ENCODE measurements around the gene STRN4.

STRN4 gene

DNA sequence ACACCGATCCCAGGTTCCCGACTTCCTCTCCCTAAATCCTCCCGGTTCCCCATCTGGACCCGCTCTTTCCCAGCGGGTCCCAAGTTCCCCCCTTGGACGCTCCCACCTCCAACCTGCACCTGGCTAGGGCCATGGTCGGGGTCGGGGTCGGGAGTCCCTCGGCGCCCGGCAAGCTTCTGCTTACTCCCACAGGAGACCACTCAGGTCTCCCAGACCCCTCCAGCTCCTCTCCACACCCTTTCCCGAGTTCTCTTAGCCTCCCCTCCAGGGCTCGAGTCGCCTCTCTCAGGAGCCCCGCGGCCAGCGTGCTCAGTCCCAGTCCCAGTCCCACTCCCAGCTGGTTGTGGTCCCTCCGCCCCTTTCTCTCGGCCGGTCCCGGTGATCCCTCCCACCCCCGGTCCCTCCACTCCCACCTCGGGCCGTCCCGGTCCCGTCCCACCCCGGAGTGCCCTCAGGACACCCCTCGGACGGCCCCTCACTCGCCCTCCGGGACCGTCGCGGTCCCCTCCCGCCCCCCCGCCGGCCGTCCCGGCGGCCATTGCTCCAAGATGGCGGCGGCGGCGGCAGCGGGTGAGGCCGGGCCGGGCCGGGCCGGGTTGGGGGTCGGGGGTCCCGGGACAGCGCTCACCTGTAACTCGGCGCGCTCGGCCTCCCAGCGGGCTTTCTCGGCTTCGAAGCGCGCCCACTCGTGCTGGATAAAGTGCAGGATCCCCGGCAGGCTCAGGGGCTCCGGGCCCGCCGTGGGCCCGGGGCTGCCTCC is 549 bp downstream of the STRN4 start, which contains the start of gene FKRP:
Gene FKRP, plus strand, starts transcription at position 537 of the 760 bp plus-strand sequence. CDS start 9,394 bp downstream, outside the sequence.
- in situ Hi-C loops (cut with MboI; ENCODE audit: low sequenced_read_pairs) = no loop called here

DNA sequence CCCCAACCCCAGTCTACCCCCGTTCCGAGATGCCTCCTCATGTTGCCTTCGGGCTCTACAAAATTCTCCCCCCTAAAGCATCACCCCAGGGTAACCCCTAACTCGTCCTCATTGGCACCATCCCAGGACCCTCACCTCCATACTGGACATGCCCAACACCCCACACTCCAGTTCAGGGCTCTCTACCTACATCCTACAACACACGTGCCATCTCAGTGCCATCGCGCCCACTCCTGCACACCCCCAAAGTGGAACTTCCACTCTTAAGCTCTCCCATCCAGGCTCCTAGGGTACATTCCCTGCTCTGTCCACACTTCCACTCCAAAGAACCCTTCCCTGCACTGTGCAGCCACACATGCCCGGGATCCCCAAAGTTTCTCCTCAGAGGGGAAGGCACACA is 1.2 kb downstream of the STRN4 start:
- in situ Hi-C loops (cut with MboI; ENCODE audit: low sequenced_read_pairs) = no loop called here

DNA sequence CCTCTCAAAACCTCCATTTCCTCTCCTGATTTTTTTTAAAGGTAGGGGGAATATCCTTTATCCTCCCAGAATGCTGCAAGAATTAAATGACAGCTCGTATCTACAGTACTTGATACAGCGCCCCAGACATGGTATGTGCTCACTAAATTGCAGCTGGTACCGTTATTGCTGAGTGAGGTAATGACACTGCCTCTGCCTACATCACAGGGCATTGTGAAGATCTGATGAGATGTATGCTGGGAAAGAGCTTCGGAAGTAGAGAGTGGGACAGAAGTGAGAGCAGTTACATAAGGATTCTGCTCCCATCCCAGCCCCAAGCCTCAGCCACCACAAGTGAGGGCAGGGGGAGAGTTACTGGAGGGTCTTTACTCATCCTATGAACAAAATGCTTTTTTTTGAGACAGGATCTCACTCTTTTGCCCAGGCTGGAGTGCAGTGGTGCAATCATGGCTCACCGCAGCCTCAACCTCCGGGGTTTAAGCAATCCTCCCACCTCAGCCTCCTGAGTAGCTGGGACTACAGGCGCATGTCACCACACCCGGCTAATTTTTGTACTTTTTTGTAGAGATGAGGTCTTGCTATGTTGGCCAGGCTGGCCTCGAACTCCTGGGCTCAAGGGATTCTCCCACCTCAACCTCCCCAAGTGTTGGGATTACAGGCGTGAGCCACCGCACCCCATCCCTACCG is 2.1 kb downstream of the STRN4 start:
- in situ Hi-C loops (cut with MboI; ENCODE audit: low sequenced_read_pairs) = no loop called here

DNA sequence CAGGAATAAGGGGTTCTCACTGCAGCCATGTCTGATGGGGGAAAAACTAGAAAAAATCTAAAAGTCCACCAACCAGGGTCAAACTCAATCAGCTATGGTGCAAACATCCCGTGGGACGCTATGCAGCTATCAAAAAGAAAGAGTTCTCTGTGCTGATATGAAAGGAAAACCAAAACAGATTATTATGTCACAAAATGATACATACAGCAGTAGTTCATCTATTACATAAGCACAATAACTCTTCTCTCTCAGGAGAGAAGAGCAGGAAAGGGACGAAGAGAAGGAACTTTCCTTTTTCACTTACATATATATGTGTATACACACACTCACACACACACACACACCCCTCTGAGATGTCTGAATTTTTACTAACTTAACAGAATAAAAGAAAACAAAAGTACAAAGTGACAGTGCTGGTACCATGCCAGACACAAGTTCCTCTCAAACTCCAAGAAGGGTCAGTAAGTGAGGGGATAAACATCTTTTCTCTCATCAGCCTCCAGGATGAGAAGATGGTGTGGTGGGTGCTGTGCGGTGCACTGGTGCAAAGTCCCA is 3.2 kb downstream of the STRN4 start:
- in situ Hi-C loops (cut with MboI; ENCODE audit: low sequenced_read_pairs) = no loop called here

DNA sequence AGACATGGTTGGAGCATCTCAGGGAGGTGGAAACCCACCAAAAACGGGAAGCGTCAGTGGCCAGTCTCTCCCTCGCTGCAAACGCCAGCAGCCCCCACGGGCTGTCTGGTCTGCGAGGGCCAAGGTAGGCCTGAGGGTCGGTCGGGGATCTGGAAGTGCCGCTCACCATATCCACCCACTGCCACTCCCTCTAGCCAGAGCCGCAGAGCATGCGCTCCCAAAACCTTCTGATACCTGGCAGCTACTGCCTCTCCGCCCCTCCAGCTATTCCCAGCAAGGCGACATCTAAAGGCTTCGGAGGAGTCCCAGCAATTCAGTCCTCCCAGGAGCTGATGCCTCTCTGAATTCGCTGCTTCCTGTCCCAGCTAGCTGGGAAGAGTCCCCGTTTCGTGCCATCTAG is 4.8 kb downstream of the STRN4 start:
- in situ Hi-C loops (cut with MboI; ENCODE audit: low sequenced_read_pairs) = no loop called here

DNA sequence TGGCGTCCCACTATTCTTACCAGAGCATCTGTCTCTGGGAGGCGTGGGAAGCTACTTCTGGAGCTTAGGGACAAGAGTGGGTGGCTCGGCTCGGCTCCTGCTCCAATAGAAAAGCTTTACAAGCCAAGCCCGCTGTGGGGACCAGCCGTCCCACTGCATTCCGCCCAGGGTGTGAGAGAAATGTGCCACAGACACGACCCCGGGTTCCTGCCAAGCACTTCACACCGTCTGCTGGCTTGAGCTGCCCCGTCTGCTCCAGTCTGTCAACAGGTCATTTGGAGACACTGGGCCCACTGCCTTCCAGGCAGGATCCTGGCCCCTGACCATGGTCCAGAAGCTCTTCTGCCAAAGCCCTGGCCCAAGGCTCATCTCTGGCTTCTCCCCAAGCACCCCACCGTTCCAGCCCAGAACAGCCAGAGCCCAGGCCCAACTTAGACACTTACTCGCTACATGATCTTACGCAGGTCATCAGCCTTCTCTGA is 6.9 kb downstream of the STRN4 start:
- in situ Hi-C loops (cut with MboI; ENCODE audit: low sequenced_read_pairs) = no loop called here

DNA sequence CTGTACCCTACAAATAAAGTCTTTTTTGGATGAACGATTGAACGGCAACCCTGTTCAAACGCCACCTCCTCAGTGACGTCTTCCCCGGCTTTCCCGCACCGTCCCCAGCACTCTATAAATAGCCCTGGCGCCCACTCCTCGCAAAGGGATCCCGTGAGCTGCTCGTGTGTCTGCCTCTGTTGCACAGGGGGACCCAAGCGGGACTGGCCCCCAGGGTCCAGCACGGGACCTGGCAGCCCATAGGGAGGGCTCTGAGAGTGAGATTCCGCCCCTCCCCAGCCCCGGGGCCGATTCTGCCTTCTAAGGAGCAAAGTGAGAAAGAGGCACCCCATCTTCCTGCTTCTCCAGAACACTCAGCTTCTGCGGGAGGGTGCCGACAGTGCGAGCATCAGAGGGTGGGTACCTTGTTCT is 8.5 kb downstream of the STRN4 start:
- in situ Hi-C loops (cut with MboI; ENCODE audit: low sequenced_read_pairs) = no loop called here

DNA sequence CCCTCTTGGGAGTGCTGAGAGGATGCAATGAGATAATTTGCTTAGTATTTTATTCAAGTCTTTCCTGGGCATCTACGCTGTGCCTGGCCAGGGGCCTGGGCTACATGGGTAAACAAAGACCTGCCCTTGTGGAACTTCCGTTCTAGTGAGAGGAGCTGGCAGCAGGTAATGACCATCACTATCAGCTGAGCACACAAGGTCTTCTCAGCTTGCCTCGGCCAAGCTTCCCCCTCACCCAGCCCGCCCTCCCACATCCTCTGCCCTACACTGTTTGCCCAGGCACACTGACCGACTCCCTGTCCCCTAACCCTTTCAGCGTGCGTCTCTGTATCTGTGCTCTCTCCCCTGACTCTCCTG is 9.0 kb downstream of the STRN4 start:
- in situ Hi-C loops (cut with MboI; ENCODE audit: low sequenced_read_pairs) = no loop called here

DNA sequence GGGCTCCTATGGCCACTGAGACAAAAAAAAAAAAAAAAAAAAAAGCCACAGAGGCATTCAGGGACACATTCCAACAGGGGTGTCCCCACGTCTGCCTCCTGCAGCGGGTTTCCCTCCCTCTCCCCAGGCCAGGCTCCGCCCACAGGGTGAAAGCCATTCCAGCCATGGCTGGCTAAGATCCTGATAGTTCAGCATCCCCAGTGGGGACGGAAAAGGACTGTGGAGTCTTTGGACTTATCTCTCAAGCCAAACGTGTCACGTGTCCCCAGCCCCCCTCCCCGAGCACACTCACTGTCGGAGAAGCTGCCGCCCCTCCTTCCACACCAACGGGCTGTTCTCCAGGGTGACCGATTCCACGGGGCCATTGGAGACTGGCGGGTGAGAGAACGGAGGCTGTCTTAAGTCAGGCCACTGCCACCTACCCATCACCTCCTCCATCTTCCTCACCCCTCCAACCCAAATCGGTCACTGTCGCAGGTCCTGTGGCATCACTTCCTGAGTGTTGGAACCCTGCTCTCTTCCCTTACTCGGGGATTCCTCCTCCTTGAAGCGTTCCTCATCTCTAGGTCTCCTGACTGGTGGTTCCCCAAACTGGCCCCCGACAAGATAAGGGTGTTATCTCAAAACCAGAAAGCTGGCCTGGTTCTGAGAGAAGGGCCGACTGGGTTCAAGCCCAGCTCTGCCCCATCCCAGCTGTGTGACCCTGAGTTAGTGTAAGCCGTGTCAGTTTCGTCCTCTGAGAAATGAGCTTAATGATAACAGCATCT is 9.5 kb downstream of the STRN4 start:
- in situ Hi-C loops (cut with MboI; ENCODE audit: low sequenced_read_pairs) = no loop called here

DNA sequence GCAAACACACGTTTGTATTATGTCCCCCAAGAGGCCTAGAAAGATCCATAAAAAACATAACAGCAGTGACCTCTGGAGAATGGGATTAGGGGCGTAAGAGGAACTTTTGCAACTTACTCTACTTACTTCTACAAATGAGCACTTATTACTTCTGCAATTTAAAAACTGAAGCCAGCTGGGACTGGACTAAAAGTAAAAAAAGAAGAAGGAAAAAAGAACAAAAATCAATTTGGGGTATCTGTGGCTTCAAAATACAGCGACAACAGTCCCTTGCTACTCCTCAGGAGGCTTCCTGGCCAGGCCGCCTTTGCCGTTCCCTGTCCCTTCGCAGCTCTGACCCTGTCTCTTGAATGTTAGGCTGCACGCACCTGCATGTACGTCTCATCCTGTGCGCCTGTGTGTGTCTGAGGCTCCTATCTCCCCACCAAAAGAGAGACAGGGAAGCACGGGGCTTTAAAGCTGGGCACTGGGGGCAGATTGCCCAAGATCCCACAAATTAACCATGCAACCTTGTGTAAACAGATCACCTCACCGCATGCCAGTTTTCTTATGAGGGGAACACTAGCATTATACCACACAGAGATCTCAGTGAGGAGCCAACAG is 12.5 kb downstream of the STRN4 start:
- in situ Hi-C loops (cut with MboI; ENCODE audit: low sequenced_read_pairs) = no loop called here

DNA sequence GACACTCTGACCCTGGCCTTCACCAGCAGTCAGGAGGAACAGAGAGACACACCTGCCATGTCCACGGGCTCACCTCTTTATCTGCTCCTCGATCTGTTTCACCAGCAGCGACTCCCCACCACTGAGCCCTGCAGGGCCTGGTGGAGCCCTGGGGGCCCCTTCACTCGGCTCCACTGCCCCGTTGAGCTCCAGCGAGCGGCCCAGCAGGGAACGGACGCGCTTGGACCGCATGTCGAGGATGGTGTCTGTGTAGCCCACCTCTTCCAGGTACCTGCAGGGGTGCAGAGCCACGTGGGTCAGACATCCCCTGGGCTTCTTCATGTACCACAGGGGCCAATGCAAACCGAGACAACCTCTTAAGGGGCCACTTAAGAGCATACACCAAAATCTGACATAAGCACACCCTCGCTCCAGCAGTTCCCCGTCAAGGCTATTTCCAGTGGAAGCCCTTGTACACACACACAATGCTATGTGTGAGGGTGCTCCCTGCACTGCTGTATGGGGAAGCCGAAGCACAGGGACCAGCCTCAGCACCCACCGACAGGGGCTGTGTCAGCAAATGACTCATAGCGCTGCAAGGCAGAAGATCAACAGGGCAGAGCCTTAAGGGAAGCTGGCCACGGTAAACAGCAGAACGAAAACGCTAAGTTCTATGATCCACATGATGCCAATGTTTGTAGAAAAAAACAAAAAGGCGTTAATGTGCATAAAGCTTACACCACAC is 13.1 kb downstream of the STRN4 start:
- in situ Hi-C loops (cut with MboI; ENCODE audit: low sequenced_read_pairs) = no loop called here

DNA sequence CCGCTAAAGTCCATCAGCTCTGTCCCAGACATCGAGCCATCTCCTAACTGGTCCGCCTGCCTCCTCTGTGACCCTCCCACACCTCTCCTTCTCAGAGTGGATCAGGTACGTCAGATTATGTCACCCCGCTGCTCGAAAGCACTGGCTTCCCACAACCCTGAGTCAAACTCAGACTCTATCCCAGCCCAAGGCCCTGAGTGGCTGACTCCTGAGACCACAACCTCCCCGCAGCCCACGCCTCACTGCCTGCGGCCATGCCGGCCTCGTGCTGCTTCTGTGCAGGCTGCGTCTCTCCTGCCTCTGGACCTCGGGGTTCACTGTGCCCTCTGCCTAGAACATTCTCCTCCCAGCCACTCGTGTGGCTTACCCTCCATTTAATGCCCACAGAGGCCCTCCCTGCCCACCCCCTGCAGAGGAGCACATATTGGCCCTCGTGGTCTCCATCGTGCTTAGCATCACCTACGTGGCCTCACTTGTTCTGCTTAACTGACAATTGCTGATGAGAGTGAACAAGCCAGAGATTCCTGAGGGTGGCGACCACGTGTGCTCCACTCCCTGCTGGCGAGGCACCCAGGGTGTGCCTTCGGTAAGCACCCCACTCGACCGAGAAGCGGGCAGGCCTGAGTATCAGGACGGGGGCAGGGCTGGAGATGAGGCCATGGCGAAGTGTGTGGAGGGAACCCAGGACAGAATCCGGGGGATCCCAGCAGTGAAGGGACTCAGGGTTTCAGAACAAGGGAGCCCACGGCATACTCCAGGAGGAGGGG is 13.9 kb downstream of the STRN4 start:
- in situ Hi-C loops (cut with MboI; ENCODE audit: low sequenced_read_pairs) = no loop called here

DNA sequence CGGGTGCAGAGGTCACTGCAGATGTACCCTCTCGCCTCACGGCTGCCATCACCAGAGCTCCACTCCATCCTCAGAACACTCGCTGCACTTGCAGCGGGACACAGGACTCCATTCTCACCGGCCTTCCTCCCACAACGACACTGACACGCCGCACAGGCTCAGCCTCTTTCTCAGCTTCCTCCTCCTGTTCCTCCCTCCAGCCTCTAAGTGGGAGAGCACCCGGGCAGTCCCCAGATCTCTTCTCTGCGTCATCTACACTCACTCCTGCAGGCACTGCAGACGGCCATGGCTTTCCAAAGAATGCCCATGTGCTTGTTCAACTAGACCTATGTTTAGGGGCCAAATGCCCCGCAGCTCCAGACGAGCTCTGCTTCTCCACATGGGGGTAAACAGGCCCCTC is 14.7 kb downstream of the STRN4 start:
- in situ Hi-C loops (cut with MboI; ENCODE audit: low sequenced_read_pairs) = no loop called here

DNA sequence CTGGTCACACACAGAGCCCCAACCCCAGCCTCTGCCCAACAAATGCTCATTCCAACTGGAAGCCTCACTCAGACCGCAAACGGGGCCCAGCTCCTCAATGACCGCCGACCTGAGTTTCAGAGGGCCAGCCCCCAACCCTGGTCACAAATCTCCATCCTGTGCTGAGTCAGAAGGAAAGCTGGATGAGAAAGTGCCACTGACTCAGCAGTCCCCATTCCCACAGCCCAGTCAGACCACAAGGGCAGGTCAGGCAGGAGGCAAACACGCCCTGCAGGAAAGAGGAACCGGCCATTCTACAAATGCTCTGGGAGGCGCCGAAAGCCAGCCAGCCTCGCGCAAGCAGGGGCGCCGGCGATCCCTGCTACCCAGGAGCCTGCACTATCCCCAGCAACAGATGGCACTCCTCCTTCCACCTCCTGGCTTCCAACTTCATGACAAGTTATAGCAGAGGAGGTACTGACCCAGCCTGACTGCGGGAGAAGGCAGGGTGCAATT is 15.2 kb downstream of the STRN4 start:
- in situ Hi-C loops (cut with MboI; ENCODE audit: low sequenced_read_pairs) = no loop called here

DNA sequence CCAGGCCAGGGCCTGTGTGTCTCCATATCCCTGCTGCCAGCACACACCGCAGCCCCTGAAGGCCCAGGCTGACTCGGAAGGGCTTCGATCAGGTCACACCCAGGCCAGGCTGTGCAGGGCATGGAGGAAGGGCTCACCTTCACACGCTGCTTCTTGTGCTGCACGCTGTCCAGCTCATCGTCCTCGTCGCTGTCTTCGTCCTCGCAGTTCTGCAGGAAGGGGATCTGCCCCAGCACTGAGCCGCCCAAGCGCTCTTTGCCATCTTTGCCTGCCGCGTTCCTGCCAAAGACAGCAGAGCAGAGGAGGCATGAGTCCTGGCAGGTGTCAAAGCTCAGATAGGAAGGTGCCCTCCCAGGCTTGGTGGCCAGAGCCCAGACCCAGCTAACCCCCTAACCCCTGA is 15.7 kb downstream of the STRN4 start:
- in situ Hi-C loops (cut with MboI; ENCODE audit: low sequenced_read_pairs) = no loop called here

DNA sequence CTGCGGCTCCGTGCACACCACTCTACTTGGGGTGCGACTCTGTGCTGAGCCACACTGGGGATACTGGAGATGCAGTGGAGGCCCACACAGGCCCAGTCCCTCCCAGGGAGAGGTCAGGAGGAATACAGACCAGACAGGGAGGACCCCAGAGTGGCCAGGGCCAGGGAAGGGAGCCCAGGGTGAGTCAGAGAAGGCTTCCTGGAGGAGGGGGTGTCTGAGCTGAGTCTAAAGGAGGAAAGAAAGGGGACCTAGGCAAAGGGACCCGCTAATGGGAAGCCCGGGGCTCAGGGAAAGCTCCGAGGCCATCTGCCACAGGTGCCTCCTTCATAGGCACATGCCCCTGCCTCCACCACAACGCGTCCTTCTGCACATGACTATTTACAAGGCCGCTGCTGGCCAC is 16.1 kb downstream of the STRN4 start:
- in situ Hi-C loops (cut with MboI; ENCODE audit: low sequenced_read_pairs) = no loop called here

DNA sequence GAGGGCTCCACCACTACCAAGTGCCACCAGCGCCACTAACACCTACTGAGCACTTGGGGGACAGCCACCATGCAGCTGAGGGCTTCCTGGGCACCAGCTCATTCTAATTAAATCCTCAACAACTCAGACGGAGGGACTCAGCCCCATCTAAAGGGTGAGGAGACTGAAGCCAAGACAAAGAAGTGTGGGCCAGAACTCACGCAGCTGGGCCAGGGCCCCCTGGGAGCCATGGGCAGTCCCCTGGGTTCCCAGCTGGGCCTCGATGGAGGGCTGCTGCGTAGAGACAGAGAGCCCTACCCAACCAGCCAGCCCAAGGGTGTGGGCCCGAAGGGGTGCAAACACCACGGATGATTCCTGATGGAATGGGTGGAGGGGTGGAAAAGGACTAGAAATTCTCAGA is 16.6 kb downstream of the STRN4 start:
- in situ Hi-C loops (cut with MboI; ENCODE audit: low sequenced_read_pairs) = no loop called here

DNA sequence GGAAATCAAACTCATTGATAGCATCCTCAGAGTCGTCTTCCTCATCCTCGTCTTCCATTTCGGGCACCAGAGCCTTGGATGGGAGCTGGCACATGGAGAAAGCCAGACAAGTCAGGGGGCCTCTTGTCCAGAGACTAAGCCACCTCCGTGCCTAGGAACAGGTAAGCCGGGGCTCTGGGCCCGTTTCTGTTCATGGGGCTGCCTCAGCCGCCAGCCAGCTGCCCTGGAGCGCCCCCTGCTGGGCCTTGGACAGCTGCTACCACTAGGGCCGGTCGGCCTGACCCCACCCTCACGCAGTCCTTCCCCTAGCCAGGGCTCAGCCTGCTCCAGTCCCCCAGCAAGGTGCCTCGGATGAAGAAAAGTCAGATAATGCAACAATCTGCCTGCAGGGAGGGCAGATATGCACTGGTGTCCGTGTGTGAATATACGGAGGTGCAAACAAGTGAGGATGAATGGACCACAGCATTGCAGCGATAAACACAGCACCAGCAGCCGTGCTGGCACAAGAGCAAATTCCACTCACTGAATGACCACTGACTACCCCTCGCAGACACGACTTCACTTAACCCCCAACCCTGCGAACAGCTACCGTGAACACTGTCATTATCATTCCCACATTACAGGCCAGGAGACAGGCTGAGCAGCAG is 17.4 kb downstream of the STRN4 start:
- in situ Hi-C loops (cut with MboI; ENCODE audit: low sequenced_read_pairs) = no loop called here

DNA sequence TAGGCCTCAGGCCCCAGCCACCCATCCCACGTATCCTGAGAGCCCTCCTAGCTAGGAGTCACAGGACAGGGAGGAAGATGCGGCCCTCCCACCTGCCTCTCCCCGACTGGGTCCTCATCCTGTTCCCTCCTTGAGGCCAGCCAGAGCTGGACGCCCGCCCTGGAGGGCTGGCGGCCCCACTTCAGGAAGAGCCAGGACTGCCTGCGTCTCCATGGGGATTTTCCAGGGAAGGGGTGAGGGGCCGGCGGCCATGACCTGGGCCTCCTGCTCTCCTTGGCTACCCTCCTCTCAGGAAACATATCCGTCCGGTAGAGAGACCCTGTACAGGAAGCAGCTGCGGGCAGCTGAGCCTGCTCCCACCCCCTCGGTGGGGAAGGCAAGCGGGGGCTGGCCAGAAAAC is 18.0 kb downstream of the STRN4 start:
- in situ Hi-C loops (cut with MboI; ENCODE audit: low sequenced_read_pairs) = no loop called here

Data from HL-60/S4 treated with retinoic acid at 250 ng/mL for 4 days and 3 days (cell line).